Measurements from ENCODE around the gene TLE3.

The TLE3 gene

GRCh38 chr15:70082281-70082900 is 15.3 kb downstream of the TLE3 start:
- DNase-seq: no peak

DNA sequence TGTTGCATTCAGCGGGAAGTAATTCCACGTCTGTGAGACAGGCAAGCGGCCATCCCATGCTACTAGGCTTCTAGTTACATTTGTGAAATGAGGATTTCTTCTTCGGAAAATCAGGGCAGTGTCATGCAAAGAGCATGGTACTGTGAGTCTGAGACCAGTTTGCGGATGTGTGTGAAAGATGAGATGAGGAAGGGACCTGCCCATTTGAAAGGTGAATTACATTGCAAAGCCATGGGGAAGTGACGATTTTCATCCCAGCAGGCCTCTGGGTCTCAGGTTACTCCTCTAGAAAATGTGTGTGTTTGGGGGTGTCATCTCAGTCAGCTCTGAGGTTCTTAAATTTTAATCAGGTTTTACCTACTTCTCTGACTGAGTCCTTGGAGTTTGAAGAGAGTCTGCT is 16.1 kb downstream of the TLE3 start:
- no peak for DNase-seq

GRCh38 chr15:70080347-70080746 is 17.4 kb downstream of the TLE3 start:
- no peak for DNase-seq

DNA sequence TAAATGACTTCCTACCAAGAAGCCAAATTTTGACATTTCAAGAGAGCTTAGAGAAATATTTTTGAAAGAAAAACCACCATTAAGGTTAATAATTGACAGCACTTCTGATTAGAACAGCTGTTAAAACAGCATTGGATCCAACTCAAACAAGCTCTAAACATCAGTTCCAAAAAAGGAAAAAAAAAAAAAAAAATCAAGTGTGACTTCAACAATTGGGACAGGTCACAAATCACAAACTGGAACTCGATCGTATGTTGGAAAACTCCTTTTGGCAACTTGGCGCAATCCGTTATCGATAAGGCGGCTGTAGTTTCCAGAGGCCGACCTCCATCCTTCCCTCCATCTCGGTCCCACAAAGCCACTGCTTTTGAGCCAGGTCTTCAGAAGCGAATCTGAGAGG is 17.8 kb downstream of the TLE3 start:
- DNase-seq: no peak

- DNase-seq: no peak
Observed at GRCh38 chr15:70078578-70079417, 18.9 kb downstream of the TLE3 start.

- DNase-seq: no peak
Observed at GRCh38 chr15:70077188-70078147, 20.2 kb downstream of the TLE3 start.

DNA sequence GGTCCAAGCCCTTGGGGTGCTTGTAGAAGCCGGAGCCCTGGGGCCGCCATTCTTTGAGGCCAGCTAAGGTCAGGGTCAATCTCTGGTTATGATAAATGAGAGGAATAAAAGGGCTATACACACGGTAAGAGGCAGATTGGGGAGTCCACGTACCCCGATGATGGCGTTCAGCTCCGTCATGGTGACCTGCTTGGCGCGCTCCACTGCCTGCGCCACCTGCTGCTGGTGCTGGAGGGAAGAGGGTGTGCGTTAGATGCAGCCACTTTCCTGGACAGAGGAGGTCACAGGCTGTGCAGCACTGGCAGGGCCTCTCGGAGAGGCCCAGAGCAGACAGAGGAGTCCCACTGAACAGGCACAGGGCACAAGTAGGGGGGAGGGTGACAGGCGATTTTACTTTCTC is 23.3 kb downstream of the TLE3 start:
- no peak for DNase-seq

- DNase-seq: no peak
Observed at GRCh38 chr15:70072479-70072878, 25.2 kb downstream of the TLE3 start.

GRCh38 chr15:70071799-70072198 is 25.9 kb downstream of the TLE3 start:
- DNase-seq: no peak

DNA sequence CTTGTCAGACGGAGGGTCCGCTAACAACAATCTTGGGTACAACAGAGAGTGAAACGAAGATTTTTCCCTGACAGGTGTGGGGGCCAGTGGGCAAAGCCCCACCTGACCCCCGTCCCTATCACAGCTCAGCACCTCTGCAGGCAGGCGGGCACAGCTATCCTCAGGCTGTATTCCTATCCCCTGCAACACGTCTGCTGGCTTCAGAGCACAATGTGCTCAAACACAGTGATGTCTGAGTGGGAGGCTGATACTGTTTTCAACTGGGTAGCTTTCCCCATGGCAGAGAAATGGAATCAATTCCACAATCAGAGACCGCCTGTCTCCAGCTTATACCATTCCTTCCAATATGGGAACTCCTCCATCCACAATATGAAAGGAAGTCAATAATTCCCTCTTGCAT is 28.0 kb downstream of the TLE3 start:
- no peak for DNase-seq

DNA sequence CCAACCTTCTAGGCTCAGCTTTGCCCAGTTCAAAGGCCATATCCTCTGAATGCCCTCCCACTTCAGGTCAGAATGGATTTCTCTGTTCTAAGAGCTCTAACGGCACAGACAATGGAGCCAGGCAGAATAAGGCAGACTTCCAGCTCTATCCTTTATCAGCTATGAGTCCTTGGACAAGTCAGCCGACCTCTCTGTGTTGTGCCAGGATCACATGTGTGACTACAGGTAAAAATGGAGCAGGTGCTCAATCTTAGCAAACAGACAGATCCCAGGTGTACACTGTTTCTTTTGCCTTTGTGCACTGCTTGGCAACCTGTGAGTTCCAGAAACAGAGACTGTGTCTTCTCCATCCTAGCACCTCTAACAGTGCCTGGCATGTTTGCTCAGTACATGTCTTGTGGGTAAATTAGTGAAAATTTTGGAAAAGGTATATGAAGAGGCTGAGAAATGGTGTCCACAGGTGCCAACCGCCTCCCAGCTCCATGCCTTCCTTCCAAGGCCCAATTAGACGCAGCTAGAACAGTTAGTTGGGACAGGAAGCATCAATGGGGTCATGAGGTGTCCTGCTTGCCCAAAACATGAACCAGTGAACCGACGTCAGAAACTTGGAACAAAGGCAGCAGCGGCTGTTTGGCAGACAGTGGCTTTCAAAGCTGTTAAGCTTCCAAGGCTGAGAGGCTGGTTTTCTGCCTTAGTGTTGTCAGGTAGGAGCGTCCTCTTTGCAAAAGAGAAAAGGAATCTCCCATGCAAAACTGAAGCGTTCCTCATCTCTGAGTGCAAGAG is 28.7 kb downstream of the TLE3 start:
- DNase-seq: no peak

DNA sequence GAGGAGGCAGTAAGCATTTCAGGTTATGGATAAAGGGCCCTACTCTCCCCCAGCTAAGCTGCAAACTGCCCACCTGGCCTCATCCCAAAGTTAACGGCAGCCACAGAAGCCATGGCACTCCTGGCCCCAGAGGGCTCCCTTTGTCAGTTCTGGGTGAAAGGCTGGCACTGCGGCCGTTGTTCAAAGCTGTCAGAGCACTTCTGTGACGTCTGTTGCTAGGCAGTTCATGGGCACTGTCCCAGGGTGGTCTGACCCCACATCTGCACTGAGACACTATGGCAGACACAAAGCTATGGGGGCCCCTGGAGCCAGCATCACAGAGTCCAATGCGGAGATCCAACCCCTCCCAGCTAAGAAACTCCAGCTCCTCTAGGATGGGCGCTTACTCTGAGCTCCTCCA is 30.0 kb downstream of the TLE3 start:
- DNase-seq: no peak

DNA sequence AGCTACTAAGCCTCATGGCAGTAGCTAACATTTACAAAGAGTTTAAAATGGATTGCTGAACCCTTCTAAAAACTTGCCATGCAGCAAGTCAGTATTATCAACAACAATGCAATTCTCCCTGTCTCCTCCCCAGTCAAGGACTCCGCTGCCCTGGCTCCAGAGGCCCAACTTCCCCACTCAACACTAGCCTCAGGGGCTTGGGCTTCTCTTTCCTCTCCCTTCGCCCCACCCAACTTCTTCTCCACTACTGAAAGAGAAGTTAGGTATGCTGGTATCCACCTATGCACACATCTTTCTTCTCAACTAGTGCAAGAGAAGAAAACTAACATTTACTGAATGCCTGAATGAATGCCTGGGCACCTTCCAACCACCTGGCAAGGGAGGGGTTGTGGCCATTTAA is 30.7 kb downstream of the TLE3 start:
- DNase-seq: no peak

GRCh38 chr15:70066447-70066846 is 31.3 kb downstream of the TLE3 start:
- DNase-seq: peak; percentile 54

DNA sequence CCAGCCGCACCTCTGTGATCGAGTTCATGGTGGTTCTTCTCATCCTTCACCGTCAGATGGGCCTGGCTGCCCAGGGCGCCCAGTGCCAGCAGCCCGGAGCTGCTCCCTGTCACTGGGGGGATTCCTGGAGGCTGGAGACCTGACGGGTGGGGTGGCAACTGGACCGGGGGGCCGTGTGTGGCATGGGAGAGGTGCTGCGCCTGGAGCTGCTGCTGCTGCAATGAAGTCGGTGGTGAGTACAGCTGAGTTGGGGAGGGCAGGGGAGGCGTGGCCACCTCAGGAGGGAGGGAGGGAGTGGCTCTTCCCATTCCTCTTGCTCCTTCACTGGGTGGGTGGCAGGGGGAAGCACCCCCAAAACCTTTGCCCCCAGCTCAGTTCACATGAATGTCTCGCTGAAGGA is 31.7 kb downstream of the TLE3 start:
- no peak for DNase-seq

DNA sequence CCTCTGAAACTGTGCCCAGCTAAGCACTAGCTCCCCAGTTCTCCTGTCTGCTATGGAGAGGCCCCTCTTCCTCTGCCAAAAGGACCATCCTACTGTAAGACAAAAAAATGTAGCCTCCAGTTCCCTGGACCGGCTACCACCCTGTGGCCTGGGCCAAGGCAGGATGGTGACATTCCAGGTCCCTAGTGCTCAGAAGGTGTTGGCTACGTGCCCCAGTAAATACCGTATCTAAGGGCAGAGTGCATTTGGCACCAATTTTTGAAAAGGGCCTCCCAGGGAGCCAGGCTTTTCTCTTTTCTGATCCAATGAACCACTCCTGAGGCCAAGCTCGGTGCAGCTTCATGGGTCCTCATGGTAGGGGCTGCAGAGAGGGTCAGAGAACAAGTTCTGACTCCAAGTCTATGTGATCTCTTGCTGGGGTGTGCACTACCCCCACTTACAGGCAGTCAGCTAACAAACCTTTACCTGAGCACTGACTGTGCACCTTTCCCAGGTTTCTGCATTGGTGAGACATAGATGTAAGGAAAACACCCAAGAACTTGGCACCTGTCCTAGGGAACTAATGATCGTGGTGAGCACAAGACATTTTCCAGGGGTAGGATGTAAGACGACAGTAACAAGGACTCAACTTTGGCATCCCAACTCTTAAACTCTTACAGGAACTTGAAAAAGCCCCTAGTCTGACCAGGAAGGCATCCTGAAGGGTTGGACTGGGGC is 32.6 kb downstream of the TLE3 start:
- no peak for DNase-seq

- no peak for DNase-seq
Observed at GRCh38 chr15:70064441-70064840, 33.3 kb downstream of the TLE3 start.

GRCh38 chr15:70063980-70064379 is 33.7 kb downstream of the TLE3 start:
- no peak for DNase-seq

- no peak for DNase-seq
Observed at GRCh38 chr15:70063261-70063925, 34.3 kb downstream of the TLE3 start.

- DNase-seq: peak; percentile 96
Observed at GRCh38 chr15:70062321-70062956, 35.3 kb downstream of the TLE3 start.
